NCI-H128 (cell line): ENCODE results near the gene STXBP6.
"Not testable (repeated sequence)": the region's sequence is repeated elsewhere in the genome, so short reads cannot be mapped to it uniquely, and the experiment has no call there.

Experiments
- DNase-seq: peaks from one replicate; lab custom pipeline; 2025; ENCODE audit not compliant: unreplicated experiment; lab: John Stamatoyannopoulos, UW

STXBP6 gene

DNA sequence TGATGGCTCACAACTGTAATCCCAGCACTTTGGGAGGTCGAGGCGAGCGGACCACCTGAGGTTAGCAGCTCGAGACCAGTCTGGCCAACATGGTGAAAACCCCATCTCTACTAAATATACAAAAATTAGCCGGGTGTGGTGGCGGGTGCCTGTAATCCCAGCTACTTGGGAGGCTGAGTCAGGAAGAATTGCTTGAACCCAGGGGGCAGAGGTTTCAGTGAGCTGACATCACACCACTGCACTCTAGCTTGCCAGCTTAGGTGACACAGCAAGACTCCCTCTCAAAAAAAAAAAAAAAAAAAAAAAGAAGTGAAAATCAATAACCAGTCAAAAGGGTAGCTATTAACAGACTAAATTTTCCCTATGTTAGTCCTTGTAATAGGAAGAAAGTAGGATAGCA, 213.6 kb downstream of the STXBP6 start:
- not testable (repeated sequence) for DNase-seq

DNA sequence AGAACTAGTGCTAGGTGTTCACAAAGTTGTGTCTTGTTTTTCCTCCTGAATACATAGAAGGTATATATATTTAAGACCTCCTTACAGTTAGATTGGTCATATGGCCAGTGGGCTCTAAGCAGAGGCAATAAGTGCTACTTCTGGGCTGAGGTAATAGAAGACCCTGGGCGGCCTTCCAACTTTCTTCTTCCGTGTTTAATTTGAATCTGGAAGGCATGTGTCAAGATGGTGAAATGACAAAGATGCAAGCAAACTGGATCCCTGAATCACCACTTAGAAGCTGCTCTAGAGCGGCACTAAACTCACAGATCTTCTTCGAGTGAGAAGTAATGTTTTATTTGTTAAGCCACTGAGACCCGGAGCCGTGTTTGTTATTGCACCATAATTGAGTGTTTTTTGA, 215.0 kb downstream of the STXBP6 start:
- no peak for DNase-seq

DNA sequence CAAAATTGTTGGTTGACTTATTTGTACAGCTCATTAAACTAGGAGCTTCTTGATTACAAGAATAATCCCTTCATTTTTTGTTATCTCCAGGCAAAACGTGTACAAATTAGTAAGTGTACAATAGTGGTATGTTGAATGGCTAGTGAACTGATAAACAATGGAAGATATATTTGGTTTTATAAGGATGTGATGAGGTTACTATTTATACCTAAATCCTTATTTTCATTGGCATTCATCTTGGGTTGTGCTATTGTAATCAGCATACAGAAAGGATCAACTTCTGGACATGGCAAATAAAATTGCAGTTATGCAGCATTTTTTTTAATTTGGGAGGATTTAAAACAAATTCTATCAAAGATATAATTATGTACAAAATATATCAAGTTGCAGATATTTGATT, 216.6 kb downstream of the STXBP6 start:
- no peak for DNase-seq

DNA sequence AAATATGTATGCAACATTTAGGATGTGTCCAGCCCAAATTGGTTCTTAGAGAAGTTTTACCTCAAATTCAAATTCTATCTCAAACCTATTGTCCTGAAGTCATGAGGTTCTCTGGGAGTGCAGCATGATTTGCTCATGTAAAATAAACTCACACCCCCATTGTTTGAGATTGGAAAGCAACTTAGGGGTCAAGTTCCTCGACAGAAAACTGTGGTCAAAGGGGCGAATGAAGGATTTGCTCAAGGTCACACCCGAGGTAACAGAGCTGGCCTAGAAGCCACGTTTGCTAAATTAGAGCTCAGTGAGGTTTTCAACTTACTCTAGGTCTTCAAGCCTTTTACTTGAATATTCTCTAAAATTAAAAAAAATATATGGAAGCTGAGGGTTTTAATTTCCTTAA, 218.3 kb downstream of the STXBP6 start:
- DNase-seq, result no peak

DNA sequence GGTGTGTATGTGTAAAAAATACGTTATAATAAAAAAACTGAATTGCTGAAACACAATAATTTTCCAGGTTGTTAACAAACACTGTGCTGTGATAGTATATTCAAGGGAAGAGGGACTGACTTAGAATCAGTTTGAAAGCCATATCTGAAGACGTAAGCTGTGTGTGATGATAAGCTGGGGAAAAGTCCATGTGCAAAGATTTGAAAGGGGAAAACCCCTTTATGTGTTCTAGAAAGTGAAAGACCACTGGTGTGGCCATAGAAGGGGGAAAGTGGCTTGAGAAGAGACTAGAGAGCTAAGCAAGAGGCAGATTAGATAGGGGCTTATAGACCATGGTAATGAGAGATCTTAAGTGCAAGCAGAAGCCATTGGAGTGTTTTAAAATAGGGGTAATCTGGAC, 220.1 kb downstream of the STXBP6 start:
- no peak for DNase-seq

DNA sequence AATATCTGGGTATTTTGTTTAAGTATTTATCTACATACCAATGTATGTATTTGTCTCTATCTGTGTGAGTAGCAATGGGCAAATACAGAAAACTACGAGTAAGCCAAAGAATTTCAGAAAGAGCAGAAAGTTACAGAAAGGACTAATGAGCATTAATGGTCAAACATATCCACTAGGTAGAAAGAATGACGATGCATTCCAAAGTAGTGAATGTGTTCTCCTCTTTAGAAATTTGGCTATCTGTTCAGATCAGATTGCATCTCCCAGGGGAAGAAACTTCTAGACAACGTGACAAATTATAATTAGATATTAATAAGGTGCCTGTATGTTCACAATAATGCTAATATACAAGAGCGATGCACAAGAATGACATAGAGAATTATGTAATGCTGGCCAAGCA, 221.5 kb downstream of the STXBP6 start:
- DNase-seq, result no peak

DNA sequence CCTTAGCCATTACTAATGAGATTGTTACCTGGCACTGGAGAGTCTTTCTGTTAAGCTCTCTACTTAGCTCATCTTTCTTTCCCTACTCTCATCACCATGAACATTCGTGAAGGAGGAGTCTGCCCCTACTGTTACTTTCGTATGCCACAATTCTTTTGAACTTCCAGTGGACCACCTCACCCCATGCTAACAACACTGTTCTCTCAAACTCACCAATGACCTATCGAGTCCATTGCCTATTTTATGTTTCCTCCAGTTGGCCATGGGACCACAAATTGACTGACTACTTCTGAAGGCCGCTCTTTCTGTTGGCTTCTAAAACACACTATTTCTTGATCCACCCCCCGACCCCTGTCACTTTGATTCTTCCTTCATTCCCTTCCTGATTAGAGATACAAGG, 223.6 kb downstream of the STXBP6 start:
- no peak for DNase-seq

DNA sequence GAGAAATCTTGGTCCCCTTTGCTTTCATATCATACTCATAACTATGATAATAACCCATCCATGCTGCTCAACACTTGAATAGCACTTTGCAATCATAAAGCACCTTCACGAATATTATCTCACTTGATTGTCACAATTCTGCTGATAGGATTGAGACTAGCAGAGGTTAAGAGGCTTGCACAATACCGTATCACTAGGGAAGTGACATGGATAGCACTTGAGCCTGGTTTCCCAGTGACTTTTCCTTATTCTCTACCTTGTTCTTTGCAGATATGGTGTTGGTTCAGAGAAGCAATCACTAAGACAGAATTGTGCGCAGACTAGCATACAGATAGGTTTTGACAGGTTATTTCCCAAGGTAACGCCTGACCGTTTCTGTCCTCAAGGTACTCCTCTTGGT, 229.3 kb downstream of the STXBP6 start:
- DNase-seq, result no peak

DNA sequence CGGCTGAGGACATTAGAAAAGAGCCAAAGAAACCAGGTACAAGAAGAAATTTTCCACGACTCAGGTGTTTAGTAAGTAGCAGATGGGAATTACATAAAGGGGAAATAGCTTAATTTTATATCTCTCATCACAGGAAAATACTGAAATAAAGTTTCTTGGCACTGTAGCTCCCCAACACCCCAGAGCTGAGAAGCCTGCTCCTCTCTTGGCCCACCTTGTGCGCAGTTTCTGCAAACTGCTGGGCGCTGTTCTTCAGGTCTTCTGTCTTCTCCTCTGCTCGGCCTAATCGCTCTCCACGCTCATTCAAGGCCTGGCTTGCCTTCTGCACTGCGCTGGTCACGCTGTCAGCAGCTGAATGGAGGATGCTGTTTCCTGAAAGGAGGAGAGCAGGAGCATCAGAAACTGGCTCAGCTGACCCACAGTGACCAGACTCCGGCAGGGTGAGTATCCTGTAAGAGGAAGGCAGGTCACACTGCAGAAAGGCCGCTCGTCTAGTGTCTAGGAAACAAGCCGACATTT, 231.1 kb downstream of the STXBP6 start:
- no peak for DNase-seq

DNA sequence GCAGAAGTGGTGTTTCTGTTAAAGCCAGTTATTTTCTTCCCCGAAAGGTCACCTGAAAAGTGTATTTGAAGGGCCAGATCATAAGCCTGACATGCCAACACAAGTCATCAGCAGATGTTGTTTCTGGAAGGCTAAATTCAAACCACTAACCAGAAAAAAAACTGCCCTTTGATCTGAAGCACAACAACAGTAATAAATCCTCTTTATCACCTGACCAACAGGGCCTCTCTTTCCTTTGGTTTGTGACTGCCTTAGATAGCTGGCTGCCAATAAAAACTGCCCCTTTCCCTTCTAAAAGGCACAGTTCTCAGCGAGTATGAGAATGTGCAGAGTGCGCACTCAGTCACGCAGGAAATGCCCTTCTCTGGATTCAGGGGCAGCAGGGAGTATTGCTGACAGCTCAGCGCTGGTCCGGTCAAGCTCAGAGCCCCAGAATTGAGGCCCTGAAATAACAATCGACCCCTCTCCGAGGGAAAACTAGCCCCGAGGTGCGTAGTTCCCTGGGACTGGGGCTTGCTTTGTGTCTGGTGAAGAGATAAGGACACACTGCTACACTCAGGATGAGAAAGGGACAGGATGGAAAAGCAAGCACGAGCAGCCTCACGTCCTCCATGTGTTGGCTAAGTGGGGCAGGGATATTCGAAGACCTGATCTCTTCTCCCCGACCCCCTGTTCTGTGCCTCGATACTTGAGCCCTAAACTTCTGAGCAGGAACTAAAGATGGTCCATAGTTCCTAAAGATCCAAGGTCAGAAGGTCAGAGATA, 231.7 kb downstream of the STXBP6 start:
- DNase-seq, result no peak

DNA sequence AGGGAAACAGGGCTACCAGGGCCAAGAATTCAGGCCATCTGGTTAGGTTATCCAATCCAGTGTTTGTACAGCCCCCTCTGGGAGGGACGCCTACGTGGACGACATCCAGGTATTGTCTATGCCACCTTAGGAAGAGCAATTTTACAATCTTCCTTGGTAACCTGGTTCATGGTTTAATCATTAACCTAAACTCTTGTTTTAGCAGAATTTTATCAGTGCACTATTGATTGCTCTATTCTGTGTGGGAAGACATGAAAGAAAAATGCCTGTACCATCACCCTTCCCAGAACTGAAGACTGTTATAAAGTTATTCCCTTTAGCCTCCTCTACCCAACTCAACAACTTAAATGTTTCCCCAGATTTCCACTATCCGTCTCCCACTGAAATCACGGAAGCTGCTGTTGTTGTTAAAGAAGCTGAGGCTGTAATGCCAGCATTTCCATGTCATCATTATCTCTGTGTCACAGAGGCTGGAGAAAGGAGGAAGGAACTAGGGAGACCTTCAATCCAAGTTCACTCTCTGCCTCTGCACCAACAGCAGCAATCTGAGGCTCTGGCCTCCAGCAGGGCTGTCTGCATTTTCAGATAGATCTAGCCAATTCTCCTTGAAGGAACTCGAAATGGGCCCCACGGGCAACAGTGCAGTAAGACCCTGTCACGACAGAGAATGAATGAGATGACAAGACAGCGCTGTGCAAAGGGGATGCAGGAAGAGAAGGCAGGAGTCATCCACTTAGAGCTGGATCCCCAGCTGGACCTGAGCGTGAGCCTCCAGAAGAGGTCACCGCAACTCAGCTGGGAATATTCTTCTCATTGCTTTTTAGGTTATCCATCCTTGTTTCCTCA, 232.5 kb downstream of the STXBP6 start:
- DNase-seq, result no peak

DNA sequence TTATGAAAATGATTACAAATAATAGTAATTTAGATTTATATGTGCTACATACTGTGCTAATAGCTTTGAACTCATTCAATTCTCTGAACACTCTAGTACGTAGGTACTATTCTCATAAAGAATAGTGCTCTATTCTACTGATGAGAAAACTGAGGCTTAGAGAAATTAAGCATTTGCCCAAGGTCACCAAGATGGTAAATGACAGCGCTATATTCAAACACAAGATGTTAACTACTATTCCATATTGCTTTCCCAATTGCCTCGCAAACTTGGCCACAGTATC, 233.1 kb downstream of the STXBP6 start:
- no peak for DNase-seq

DNA sequence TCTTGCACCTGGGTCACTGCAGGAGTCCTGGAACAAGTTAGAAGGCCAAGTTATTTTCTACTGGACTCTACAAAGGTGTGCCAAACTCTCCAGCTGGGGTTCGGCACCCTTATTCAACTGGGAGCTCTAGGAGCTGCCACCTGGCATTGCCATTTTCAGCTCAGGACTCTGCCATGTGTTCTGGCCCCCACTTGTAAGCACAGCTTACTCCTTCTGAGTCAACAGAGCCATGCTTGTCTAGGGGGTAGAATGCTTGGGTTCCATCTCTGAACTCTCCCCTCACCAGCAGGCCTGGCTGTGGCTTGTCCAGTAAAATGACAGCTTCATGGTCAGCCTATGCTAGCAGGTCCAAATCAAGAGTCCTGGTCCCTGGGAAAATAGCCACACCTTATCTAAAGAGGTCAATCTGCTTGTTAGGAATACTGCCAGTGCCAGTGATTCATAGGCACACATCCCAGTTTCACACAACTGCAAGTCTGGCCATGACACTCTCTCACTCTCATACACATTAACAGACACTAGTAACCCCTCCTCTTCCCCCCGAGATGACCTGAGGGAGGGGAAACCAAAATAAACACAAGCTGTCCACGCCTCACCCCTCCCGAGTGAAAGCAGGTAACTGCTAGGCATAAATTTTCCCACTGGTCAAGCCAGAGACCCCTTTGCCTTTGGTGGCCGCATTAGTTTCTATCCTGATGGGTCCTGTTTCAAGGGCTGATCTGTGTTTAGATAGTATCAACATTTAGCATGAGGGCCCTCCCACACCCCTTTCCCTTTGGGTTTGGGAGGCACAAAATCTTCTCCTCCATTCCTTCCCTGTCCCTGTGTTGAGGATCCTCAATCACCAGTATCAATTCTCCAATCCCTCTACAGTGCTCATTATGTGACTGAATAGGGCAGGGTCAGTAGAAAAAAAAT, 233.7 kb downstream of the STXBP6 start:
- DNase-seq, result no peak

DNA sequence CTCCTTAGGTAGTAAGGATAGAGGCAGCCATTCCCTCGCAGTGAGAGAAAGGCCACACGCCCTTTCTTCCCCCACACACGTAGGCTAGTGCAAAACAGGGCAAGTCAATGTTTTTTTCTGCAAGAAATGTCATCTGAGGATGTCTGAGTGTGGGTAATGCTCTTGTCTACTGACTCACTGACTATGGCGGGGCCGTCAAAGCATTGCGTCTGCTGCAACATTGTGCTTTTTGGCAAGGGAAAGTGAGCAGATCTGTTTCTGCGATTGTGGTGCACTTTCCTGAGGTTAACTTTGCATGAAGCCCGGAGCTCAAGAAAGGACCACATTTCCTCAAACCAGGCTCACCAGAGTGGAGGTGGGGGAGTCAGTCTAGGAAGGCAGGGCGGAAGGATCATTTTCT, 234.4 kb downstream of the STXBP6 start:
- no peak for DNase-seq

DNA sequence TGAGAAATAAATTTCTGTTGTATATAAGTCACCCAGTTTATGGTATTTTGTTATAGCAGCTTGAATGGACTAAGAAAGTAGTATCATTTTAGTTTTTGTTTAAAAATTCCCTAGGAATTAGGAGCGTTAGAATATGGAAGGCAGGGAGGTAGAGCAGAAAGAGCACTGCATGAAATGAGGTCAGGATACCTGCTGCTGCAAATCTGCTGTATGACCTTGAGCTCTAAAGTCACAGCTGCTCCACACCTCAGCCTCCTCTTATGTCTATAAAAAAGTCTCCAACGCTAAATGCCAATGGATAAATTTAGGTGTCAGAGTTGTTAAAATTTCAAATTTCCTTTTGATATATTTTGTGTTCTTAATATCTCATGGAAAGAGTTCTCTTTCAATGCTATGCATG, 235.0 kb downstream of the STXBP6 start:
- DNase-seq, result no peak

DNA sequence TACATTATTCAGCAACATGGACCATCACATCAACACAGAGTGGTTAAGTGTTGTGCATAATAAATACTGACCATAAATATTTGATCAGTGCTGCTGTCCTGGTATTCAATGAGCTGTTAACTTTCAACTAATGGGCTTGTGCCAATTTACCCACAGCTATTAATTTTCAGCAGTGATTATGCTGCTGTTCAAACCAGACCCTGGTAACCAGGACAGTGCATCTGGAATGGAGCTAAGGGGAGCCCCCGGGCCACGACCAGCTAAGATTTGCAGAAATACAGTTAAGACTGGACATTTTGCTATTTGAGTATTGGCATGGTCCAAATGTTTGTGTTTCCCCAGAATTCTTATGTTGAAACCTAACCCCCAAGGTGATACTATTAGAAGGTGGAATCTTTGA, 235.6 kb downstream of the STXBP6 start:
- DNase-seq, result no peak

DNA sequence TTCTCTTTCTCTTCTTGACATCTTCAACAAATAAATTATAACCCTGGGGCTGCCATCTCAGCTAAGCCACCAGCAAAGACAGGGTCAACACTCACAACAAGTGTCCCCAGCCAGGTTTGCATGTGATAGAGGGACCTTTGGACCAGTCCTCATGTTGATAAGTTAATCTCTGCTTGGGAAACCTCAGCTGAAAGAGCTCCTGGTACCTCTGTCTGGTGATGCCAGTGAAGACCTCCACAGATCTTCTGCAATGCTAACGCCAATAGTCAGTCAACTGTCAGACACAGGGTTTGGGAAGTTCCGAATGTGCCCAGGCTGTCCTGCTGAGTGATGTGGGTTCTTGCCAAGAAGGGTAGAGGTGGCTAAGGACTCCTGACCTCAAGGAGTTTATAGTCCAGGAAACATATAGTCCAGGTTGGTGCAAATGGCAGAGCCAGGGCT, 236.1 kb downstream of the STXBP6 start:
- no peak for DNase-seq

DNA sequence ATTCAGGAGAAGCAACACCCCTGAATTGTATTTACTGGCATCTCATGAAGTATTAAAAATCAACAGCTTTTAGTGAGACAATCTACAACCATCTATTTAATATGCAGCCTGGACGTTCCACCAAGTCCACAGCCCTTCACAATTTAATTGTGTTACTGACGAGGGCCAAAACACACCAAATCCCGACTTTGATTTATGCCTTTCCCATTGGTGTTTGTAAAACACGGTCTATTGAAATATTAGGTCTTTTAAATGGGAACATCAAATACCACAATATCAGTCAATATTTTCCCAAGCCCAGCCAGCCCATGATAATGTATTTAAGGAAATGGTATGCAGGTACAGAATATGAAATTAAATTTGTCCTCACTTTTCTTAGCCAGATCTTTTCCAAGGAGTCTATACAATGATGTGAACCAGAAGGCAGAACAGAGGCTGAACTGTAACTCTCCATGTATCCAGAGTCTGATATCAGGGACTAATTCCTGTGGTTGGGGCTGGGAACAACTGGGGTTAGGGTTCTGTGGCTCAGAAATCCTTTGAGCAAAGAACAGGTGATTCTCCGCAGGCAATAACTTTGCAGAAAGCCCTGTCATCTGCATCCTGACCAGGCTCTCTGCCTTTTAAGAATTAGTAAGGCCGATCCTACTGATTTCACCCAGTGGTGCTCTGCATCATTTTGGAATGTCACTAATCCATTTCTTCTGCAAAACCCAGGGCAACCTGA, 236.7 kb downstream of the STXBP6 start:
- no peak for DNase-seq

DNA sequence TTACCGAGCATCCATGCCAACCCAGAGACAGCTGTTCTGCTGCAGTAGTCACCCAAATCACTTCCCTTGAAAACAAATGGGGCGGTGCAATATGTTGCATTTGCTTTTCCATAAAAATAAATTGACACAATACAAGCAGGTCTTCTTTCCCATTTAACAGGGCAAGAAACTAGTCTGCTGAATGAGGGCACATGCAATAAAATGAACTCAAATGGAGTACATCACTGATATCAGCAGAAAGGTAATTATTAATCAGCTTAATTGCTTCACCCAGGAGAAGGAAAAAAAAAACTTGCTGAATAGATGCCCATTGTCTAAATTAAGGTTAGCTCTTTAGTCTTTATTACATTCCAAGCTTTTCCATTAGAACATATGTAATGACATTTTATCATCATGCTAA, 240.8 kb downstream of the STXBP6 start:
- DNase-seq, result no peak

DNA sequence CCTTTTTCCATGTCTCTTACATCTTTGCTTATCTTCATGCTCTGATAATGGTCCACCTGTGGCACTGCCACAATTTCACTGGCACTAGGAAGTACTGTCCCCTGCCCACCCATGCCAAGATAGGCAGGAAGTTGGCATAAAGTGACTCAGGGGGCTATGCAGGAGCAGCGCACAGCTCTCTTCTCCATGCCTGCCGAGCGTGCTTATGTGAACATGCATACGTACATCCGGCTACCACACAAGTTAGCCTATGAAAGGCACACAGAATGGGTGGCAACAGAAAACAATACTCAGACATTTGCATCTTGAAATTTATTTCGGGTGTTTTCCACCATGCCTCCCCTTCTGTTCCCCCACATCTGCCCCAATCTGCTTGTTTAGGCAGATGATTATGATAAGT, 241.5 kb downstream of the STXBP6 start:
- no peak for DNase-seq
